GM21723 (cell line): ENCODE measurements around the gene HES6.

Experiments
- ATAC-seq: cut with Tn5 transposase; IDR thresholded peaks from one replicate; pipeline ENCODE4 v1.9.1; 2021; ENCODE audit warnings: mild to moderate bottlenecking, moderate library complexity; ENCODE audit not compliant: unreplicated experiment

Gene HES6

GRCh38 chr2:238255151-238255551 is 15.3 kb upstream of the HES6 start:
- ATAC-seq, result no peak

GRCh38 chr2:238254095-238254723 is 14.4 kb upstream of the HES6 start:
- no peak for ATAC-seq

GRCh38 chr2:238252766-238253630 is 13.2 kb upstream of the HES6 start:
- no peak for ATAC-seq

GRCh38 chr2:238251986-238252385 is 12.1 kb upstream of the HES6 start:
- ATAC-seq, result no peak

- no peak for ATAC-seq
These were observed 11.5 kb upstream of the HES6 start for GRCh38 chr2:238251331-238251730.

GRCh38 chr2:238250896-238251295 is 11.1 kb upstream of the HES6 start:
- ATAC-seq, result no peak

- no peak for ATAC-seq
These were observed 8.1 kb upstream of the HES6 start for GRCh38 chr2:238247841-238248453.

- no peak for ATAC-seq
These were observed 7.4 kb upstream of the HES6 start for GRCh38 chr2:238247002-238247822.

- ATAC-seq, result no peak
These were observed 4.3 kb upstream of the HES6 start for GRCh38 chr2:238244151-238244550.

GRCh38 chr2:238243496-238244076 is 3.7 kb upstream of the HES6 start:
- ATAC-seq, result no peak

- ATAC-seq, result no peak
These were observed 3.1 kb upstream of the HES6 start for GRCh38 chr2:238242731-238243495.

GRCh38 chr2:238241970-238242369 is 2.1 kb upstream of the HES6 start:
- ATAC-seq, result no peak

GRCh38 chr2:238240757-238241711 is 1.2 kb upstream of the HES6 start:
- ATAC-seq, result no peak

GRCh38 chr2:238239543-238239862 is 335 bp downstream of the HES6 start:
- ATAC-seq, result peak; percentile 7

GRCh38 chr2:238238766-238239542 is 884 bp downstream of the HES6 start:
- peak; percentile 5 for ATAC-seq

- ATAC-seq, result no peak
These were observed 1.5 kb downstream of the HES6 start for GRCh38 chr2:238238311-238238765.

GRCh38 chr2:238237431-238238135 is 2.3 kb downstream of the HES6 start:
- ATAC-seq, result no peak

GRCh38 chr2:238236571-238236970 is 3.3 kb downstream of the HES6 start:
- no peak for ATAC-seq
